Thyroid gland (tissue), 4 donors: Measurements from ENCODE around the gene MARCHF11.

Experiments used
- POLR2A ChIP-seq, 2 donors: fragments of 450-650 bp; IDR thresholded peaks; one replicate each; pipeline ENCODE4 v1.6.1; 2017; ENCODE audit warnings: antibody characterized with exemption in 2 of 2, mild to moderate bottlenecking in 2 of 2, moderate library complexity in 1 of 2
- TF ChIP-seq, protein P1 (sequence below), 6 experiments: fragments of 200-600 bp in 3 of 6; fragments of 450-650 bp in 3 of 6; sonication (generic) in 3 of 6; IDR thresholded peaks; one replicate each; pipeline ENCODE4 v1.5.1; 2016 to 2019; ENCODE audit warnings: antibody characterized with exemption in 6 of 6, mild to moderate bottlenecking in 2 of 6, inconsistent platforms in 1 of 6, moderate library complexity in 1 of 6

DNA sequence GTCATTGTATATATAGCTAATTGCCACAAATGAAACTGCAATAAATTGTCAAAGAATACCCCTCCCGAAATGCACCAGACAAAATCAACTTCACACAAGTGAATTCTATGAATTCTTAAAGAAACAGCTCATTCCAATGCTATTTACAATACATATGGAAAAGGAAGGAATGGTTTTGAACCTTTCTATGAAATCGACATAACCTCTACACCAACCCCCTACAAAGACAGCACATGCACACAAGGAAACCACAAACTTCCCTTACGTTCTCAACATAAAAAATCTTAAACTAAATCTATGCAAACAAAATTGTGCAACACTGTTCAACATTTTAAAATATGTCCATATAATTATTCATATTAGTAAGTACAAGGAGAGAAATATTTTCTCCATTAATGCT is 39.2 kb downstream of the MARCHF11 start:
- TF ChIP-seq, protein P1, sequence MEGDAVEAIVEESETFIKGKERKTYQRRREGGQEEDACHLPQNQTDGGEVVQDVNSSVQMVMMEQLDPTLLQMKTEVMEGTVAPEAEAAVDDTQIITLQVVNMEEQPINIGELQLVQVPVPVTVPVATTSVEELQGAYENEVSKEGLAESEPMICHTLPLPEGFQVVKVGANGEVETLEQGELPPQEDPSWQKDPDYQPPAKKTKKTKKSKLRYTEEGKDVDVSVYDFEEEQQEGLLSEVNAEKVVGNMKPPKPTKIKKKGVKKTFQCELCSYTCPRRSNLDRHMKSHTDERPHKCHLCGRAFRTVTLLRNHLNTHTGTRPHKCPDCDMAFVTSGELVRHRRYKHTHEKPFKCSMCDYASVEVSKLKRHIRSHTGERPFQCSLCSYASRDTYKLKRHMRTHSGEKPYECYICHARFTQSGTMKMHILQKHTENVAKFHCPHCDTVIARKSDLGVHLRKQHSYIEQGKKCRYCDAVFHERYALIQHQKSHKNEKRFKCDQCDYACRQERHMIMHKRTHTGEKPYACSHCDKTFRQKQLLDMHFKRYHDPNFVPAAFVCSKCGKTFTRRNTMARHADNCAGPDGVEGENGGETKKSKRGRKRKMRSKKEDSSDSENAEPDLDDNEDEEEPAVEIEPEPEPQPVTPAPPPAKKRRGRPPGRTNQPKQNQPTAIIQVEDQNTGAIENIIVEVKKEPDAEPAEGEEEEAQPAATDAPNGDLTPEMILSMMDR (IDR thresholded peaks at IDR 0.05) = no peak
- TF ChIP-seq POLR2A (IDR thresholded peaks at IDR 0.05) = no peak
